GM12865 (cell line): ENCODE results near the gene ZBTB34.

Experiments used
- DNase-seq: peaks from one replicate; pipeline ENCODE4 v3.0.0; 2010; ENCODE audit warnings: low read depth
- H3K4me3 ChIP-seq: 2 replicates; pipeline ENCODE4 v1.5.1; 2011; ENCODE audit warnings: mild to moderate bottlenecking, low read depth, low read length, control low read depth
- TF ChIP-seq, protein P1 (sequence below): IDR thresholded peaks from 2 replicates; pipeline ENCODE4 v1.5.1; 2011; ENCODE audit warnings: low read length, control low read depth, low read depth, inconsistent platforms; ENCODE audit not compliant: insufficient read depth; ENCODE audit errors: missing control alignments

The ZBTB34 gene

DNA sequence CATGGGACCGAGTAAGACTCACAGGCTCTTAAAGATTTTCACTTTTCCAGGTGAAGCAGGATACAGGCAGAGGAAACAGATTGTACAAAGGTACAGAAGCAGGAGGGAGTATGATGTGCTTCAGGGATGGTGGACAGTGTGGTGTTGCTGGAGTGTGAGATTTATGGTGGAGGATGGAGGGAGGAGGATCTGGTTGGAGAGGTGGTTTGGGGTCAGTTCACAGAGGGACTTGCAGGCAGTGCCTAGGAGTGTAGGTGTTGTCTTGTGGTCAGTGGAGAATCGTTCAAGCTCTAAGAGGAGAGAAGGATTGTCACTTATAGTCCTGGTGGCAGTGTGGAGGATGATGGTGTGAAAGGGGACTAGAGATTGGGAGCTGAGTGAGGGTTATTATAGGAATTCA is 65.9 kb downstream of the ZBTB34 start:
- DNase-seq: no peak
- H3K4me3 ChIP-seq: no peak overlapping the region
- TF ChIP-seq, protein P1, sequence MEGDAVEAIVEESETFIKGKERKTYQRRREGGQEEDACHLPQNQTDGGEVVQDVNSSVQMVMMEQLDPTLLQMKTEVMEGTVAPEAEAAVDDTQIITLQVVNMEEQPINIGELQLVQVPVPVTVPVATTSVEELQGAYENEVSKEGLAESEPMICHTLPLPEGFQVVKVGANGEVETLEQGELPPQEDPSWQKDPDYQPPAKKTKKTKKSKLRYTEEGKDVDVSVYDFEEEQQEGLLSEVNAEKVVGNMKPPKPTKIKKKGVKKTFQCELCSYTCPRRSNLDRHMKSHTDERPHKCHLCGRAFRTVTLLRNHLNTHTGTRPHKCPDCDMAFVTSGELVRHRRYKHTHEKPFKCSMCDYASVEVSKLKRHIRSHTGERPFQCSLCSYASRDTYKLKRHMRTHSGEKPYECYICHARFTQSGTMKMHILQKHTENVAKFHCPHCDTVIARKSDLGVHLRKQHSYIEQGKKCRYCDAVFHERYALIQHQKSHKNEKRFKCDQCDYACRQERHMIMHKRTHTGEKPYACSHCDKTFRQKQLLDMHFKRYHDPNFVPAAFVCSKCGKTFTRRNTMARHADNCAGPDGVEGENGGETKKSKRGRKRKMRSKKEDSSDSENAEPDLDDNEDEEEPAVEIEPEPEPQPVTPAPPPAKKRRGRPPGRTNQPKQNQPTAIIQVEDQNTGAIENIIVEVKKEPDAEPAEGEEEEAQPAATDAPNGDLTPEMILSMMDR: no peak

DNA sequence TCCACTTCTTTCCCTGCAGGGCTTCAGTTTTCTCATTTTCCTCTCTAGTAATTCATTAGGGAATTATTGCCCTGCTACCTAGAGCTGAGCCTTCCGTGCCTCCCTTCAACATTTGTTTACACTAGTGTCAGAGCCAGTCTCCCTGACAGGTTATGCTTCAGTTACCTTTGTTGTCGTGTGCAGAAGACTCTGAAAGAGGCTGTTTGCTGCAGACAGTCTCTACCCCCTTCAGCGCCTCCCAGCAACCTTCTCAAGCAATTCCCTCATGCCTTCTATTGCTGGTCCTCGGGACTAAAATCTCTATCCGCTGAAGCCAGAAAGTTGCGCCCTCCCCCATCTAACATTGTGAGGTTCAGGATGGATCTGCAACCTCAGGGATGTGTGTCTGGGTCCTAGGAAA is 67.0 kb downstream of the ZBTB34 start:
- DNase-seq: no peak
- no peak overlapping the region for H3K4me3 ChIP-seq
- TF ChIP-seq, protein P1: no peak

DNA sequence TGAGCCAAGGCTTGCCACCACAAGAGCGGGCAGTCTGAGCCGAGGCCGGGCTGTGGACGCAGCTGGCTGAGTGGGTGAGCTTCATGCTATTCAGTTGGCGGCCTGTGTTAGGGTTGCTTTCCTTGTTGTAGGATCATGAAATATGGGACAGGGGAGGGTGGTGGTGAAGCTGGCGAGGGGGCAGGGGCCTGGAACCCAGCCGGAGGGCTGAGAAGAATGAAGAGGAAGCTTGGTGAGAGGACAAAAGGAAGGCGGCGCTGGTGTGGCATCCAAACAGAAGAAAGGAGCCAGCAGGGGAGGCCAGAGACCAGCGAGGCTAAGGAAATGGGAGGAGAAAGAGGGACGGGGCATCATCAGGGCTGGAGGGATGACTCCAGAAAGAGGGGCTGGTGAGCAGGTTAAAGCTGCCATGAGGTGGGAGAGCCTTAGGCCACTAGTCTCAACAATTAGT is 72.5 kb downstream of the ZBTB34 start:
- DNase-seq: no peak
- TF ChIP-seq, protein P1: no peak

DNA sequence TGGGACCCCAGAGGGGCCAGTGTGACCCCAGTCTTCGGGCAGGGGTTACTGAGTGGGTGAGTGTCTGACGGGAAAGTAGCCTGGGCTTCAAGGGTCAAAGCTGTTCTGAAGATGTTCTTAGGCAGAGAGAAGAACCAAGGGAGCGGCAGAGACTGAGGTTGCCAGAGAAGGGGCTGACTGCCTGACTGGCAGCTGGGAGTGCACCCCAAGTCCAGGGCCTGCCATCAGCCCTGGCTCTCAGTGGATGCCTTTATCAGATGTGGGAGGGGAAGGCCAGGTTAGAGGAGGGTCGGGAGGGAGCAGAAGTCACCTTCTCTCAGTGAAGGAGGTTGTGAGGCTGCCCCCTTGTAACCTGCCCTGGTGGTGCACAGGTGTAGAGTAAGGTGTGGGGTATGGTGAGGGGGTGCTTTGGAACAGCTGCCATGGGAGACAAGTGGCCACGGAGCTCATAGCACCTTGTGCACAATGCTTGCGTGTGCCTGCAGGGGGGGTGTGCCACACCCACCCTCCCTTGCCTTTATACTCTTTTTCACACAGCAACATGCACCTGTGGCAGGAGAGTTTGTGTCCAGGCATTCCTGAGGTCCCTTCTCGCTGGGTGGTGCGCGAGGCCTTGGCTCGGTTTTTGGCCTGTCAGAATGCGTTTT is 73.0 kb downstream of the ZBTB34 start:
- no peak overlapping the region for H3K4me3 ChIP-seq
- DNase-seq: no peak
- TF ChIP-seq, protein P1: no peak

More for the DNA sequence above, 72.5 kb downstream of the ZBTB34 start:
- no peak overlapping the region for H3K4me3 ChIP-seq

DNA sequence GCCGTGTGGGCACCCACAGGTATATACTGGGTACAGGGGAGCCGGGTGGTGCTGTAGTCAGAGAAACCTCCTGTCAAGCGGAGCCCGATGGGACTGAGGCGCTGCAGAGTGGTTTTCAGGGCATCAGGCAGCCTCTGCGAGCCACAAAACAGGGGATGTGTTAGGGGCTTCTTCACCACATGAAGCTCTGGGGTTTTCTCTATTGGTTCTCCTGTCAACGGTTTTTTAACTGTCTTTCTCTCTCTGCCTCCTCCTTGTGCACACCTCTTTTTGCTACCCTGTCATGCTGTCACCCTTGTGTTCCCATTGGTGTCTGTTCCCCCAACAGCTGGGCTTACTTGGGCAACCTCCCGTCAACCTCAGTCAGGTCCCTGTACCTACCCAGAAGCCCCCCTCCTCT is 74.0 kb downstream of the ZBTB34 start:
- no peak overlapping the region for H3K4me3 ChIP-seq
- no peak for DNase-seq
- TF ChIP-seq, protein P1: no peak
